Vagina (tissue), 2 donors: ENCODE measurements around the gene CAPN9. TPM values are rescaled to one million over a fixed set of nuclear protein-coding genes. Genes with fewer than 3 reads are reported as not detected.

Experiments
- DNase-seq, 2 donors: peaks; one replicate each; pipeline ENCODE4 v3.0.0-alpha.2; 2017; ENCODE audit errors: extremely low spot score in 2 of 2
- H3K27ac ChIP-seq: fragments of 200-600 bp; sonication (generic); one replicate; pipeline ENCODE4 v1.5.1; 2019
- H3K27me3 ChIP-seq: fragments of 200-600 bp; sonication (generic); one replicate; pipeline ENCODE4 v1.5.1; 2019
- H3K36me3 ChIP-seq, 2 donors: fragments of 200-600 bp; sonication (generic); one replicate each; pipeline ENCODE4 v1.5.1; 2017 to 2019
- H3K4me1 ChIP-seq: fragments of 200-600 bp; sonication (generic); one replicate; pipeline ENCODE4 v1.5.1; 2019
- H3K4me3 ChIP-seq, 2 donors: fragments of 200-600 bp; sonication (generic); 1 replicate in 1 of 2; 2 replicates in 1 of 2; pipeline ENCODE4 v1.5.1; 2016 to 2019
- H3K9me3 ChIP-seq: fragments of 200-600 bp; sonication (generic); one replicate; pipeline ENCODE4 v1.5.1; 2019
- POLR2A ChIP-seq, 2 donors: fragments of 450-650 bp; IDR thresholded peaks; one replicate each; pipeline ENCODE4 v1.6.1; 2017; ENCODE audit warnings: antibody characterized with exemption in 2 of 2, mild to moderate bottlenecking in 2 of 2, moderate library complexity in 2 of 2
- POLR2AphosphoS5 ChIP-seq, 2 donors: sonication (generic); formaldehyde crosslinking; IDR thresholded peaks; one replicate each; pipeline ENCODE4 v1.9.0; 2017; ENCODE audit warnings: antibody characterized with exemption in 2 of 2, mild to moderate bottlenecking in 2 of 2, low read depth in 1 of 2; ENCODE audit not compliant: insufficient read depth in 1 of 2
- intact Hi-C: fragments of 100-400 bp; cut with DNase I; formaldehyde crosslinking; loops from one replicate; pipeline ENCODE4 v1.15.1; 2023
- total RNA-seq: library from RNA; depleted of rRNA; stranded (reverse); fragments of >200 nt; gene quantifications from one replicate; pipeline ENCODE4 v1.2.3, GENCODE V29; 2016
- TF ChIP-seq, protein P1 (sequence below), 3 experiments: fragments of 450-650 bp in 2 of 3; fragments of 200-600 bp in 1 of 3; sonication (generic) in 1 of 3; IDR thresholded peaks; one replicate each; pipeline ENCODE4 v1.5.1; 2017 to 2019; ENCODE audit warnings: antibody characterized with exemption in 3 of 3, mild to moderate bottlenecking in 2 of 3, moderate library complexity in 2 of 3

The CAPN9 gene
- total RNA-seq, 1 donor from 2014 or later: not detected

- Histone ChIP-seq H3K4me3 (no peak overlapping the region), H3K27ac (no peak overlapping the region), H3K36me3 (no peaks in the 10 kb centered on the region), H3K4me1 (no peaks in the 10 kb centered on the region), H3K27me3 (no peaks in the 10 kb centered on the region), H3K9me3 (no peaks in the 10 kb centered on the region)
- no peak for DNase-seq
- TF ChIP-seq POLR2AphosphoS5 (IDR thresholded peaks at IDR 0.05; ENCODE audit: insufficient read depth in 1 of 2, low read depth in 1 of 2): no peak
- TF ChIP-seq, protein P1, sequence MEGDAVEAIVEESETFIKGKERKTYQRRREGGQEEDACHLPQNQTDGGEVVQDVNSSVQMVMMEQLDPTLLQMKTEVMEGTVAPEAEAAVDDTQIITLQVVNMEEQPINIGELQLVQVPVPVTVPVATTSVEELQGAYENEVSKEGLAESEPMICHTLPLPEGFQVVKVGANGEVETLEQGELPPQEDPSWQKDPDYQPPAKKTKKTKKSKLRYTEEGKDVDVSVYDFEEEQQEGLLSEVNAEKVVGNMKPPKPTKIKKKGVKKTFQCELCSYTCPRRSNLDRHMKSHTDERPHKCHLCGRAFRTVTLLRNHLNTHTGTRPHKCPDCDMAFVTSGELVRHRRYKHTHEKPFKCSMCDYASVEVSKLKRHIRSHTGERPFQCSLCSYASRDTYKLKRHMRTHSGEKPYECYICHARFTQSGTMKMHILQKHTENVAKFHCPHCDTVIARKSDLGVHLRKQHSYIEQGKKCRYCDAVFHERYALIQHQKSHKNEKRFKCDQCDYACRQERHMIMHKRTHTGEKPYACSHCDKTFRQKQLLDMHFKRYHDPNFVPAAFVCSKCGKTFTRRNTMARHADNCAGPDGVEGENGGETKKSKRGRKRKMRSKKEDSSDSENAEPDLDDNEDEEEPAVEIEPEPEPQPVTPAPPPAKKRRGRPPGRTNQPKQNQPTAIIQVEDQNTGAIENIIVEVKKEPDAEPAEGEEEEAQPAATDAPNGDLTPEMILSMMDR (IDR thresholded peaks at IDR 0.05): no peak
- TF ChIP-seq POLR2A (IDR thresholded peaks at IDR 0.05): no peak
- intact Hi-C loops: no loop called here
These were observed 21.8 kb upstream of the CAPN9 start for GRCh38 chr1:230725256-230726012.

DNA sequence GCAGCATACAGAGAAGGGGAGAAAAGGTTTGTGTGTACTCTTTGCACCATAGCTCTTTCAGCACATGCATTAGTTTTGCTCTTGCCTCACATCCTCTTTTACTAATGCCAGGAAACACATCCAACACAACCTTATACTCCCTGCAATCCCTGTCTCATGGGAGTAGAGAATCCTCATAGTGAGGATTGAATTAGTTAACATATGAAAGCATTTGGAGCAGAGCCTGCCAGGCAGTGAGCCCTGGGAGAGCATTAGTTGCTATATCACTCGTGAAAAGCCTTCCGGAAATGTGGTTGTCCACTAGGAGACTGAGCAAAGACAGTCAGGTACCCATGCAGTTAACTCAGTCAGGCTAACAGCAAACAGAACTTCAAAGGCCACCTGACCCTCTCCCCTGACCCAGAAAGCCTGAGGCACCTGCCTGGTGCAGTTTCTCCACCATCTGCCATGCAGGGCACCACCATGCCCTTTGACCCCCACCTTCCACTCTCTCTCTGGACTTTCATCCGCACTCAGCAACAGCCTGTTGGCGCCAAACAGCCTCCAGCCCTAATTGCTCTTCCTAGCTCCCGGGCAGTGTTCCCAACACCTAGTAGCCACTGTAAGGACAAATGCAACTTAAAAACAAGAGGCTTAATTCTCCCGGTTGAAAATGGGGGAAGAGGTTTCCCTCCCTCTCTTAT, 18.3 kb upstream of the CAPN9 start:
- DNase-seq: no peak
- no peaks in the 10 kb centered on the region for H3K27me3 ChIP-seq
- H3K9me3 ChIP-seq: no peaks in the 10 kb centered on the region
- no peaks in the 10 kb centered on the region for H3K4me1 ChIP-seq
- H3K4me3 ChIP-seq: no peak overlapping the region
- TF ChIP-seq, protein P1 (IDR thresholded peaks at IDR 0.05): no peak
- TF ChIP-seq POLR2AphosphoS5 (IDR thresholded peaks at IDR 0.05; ENCODE audit: insufficient read depth in 1 of 2, low read depth in 1 of 2) (no peak), POLR2A (IDR thresholded peaks at IDR 0.05) (no peak)
- intact Hi-C loops: no loop called here
- H3K36me3 ChIP-seq: no peaks in the 10 kb centered on the region
- no peak overlapping the region for H3K27ac ChIP-seq

GRCh38 chr1:230730977-230731376, 16.2 kb upstream of the CAPN9 start:
- no peak for DNase-seq
- Histone ChIP-seq H3K4me1 (no peaks in the 10 kb centered on the region), H3K4me3 (no peak overlapping the region), H3K27ac (no peak overlapping the region), H3K27me3 (no peaks in the 10 kb centered on the region), H3K9me3 (no peaks in the 10 kb centered on the region), H3K36me3 (no peaks in the 10 kb centered on the region)
- TF ChIP-seq POLR2AphosphoS5 (IDR thresholded peaks at IDR 0.05; ENCODE audit: insufficient read depth in 1 of 2, low read depth in 1 of 2) (no peak), POLR2A (IDR thresholded peaks at IDR 0.05) (no peak)
- TF ChIP-seq, protein P1 (IDR thresholded peaks at IDR 0.05): no peak
- intact Hi-C loops: no loop called here

DNA sequence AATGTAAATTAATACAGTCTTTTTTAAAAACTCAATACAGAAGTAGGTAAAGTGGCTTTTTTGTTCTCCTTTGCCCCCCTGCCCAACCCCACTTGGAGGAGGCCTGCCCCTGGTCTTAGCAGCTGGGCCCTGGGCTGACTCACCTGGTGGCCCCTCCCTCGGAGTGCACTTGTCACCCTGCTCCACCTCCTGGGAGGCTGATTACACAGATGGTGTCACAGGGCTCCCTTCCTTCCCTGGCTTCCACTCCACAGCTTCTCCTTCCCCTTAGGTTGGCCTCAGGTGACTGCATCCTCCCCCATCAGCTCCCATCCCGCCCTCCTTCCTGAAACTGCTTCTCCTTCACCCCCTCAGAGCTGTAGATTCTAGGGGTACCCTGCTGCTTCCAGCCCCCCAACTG, 11.7 kb upstream of the CAPN9 start:
- no peak overlapping the region for H3K27ac ChIP-seq
- H3K4me1 ChIP-seq: no peaks in the 10 kb centered on the region
- H3K9me3 ChIP-seq: no peaks in the 10 kb centered on the region
- no peak for DNase-seq
- H3K36me3 ChIP-seq: no peaks in the 10 kb centered on the region
- no peak for TF ChIP-seq POLR2AphosphoS5 (IDR thresholded peaks at IDR 0.05; ENCODE audit: insufficient read depth in 1 of 2, low read depth in 1 of 2)
- TF ChIP-seq, protein P1 (IDR thresholded peaks at IDR 0.05): no peak
- no peak for TF ChIP-seq POLR2A (IDR thresholded peaks at IDR 0.05)
- no peak overlapping the region for H3K4me3 ChIP-seq
- intact Hi-C loops: no loop called here
- H3K27me3 ChIP-seq: no peaks in the 10 kb centered on the region
